Right lung (tissue), 10 donors: ENCODE data around the gene TCAF2. TPM values are rescaled to one million over a fixed set of nuclear protein-coding genes. Genes with fewer than 3 reads are reported as not detected.
"Not testable (repeated sequence)": the region's sequence is repeated elsewhere in the genome, so short reads cannot be mapped to it uniquely, and the experiment has no call there.

Source experiments
- DNase-seq, 2 donors: peaks; one replicate each; pipeline ENCODE4 v3.0.0-alpha.2; 2013
- long read RNA-seq, 8 donors: transcript quantifications; one replicate each; lab custom pipeline, GENCODE V29; 2026
- polyA plus RNA-seq, 5 donors: library from polyadenylated mRNA; unstranded; fragments of 120-200 nt; gene quantifications; one replicate each; pipeline versions ENCODE4 v1.2.1 to v1.2.3, GENCODE V29; 2013; ENCODE audit warnings: inconsistent platforms in 1 of 5, low replicate concordance in 1 of 5; ENCODE audit not compliant: insufficient read length in 5 of 5, insufficient read depth in 1 of 5

The TCAF2 gene
- 1 to 10 TPM; 3.0 to 6.1 (median 4.3) TPM for polyA plus RNA-seq
- long read RNA-seq, donor 1 = 0 reads
- long read RNA-seq, donor 2, partial matches to known transcripts = 6 of 6 reads
- long read RNA-seq, donor 2, other reads (novel, unspliced or antisense) = 0 of 6 reads
- long read RNA-seq, donor 3 = 0 reads
- long read RNA-seq, donor 4 = 0 reads
- long read RNA-seq, donor 5 = 0 reads
- long read RNA-seq, donor 6 = 0 reads
- long read RNA-seq, donor 7 = 0 reads
- long read RNA-seq, donor 8, partial matches to known transcripts = 0 of 6 reads
- long read RNA-seq, donor 8, other reads (novel, unspliced or antisense) = 6 of 6 reads

DNA sequence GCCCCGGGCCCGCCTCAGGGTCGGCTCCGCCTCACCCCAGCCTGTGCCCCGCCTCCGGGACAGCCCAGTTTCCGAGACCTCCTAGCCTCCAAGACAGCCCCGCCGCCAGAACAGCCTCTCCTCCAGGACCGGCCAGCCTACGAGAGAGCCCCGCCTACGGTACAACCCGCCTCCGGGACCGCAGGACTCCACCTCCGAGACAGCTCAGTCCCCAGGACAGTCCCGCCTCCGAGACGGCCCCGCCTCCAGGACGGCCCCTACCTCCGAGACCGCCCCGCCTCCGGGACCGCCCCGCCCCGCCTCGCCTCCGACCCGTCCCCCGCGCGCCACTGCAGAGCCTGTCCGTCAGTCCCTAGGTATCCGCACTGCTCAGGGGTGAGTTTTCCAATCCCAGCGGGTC, at the start of gene TCAF2:
Gene TCAF2 (plus strand): TSS at position 329 of the 400 bp plus-strand sequence.
- not testable (repeated sequence) for DNase-seq

DNA sequence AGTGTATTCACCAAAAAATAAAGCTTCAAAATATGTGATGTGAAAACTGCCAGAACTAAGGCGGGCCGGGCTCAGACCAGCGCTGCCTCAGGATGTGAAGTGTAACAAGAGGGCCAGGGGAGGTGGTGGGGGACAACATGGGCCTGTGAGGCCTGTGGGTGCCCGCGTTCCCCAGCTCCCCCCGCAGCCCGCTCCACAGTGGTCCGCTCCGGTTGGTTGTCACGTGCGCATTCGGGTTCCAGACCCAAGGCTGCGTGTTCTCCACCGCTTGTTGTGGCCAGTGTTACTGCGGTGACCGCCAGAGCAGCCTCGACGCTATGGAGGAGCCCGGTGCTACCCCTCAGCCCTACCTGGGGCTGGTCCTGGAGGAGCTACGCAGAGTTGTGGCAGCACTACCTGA, 49.3 kb upstream of the TCAF2 start, which contains the start of gene CTAGE15:
Gene CTAGE15 (plus strand): TSS at position 301 of the 400 bp plus-strand sequence. CDS start 17 bp downstream, at position 318.
- not testable (repeated sequence) for DNase-seq

DNA sequence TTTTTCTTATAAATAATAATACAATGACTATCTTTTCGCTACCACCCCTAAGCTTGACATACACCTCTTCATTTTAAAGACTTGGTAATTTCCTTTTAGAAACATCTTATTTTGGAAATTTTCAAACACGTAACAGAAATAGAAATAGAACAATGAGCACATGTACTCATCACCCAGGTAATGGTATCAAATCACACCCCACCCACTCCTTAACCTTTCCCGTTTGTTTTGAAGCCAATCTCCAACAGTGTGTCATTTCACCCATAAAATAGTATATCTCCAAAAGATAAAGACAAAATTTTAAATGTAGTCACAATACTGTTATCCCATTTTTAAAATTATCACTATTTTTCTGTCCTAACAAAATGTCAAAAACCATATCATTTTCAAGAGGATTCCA, 32.6 kb upstream of the TCAF2 start:
- not testable (repeated sequence) for DNase-seq

DNA sequence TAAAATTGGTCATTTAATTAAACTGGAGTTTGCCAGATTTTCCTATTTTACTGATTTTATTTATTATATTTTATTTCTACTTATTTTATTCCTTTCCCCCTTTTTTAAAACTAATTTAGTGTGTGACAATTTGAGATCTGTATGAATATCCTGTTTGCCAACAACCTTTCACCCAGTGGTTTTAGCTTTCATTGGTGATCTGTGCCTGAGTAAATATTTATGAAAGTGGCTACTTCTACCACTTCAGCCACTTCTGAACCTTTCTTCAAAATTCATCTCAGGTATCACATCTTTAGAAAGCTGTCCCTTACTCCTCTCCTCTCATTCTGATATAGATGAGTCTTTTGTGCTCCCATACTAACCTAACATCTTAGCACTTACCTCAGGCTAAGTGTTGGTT, 30.9 kb upstream of the TCAF2 start:
- not testable (repeated sequence) for DNase-seq

DNA sequence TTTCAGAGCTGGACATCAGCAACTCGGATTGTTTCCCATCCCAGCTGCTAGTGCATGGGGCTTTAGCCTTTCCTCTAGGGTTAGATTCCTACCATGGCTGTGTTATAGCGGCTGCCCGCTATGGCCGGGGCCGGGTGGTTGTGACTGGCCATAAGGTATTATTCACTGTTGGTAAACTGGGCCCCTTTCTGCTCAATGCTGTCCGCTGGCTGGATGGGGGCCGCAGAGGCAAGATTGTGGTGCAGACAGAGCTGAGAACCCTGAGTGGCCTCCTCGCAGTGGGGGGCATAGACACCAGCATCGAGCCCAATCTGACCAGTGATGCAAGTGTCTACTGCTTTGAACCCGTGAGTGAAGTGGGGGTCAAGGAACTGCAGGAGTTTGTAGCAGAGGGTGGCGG, 22.7 kb upstream of the TCAF2 start:
- not testable (repeated sequence) for DNase-seq

DNA sequence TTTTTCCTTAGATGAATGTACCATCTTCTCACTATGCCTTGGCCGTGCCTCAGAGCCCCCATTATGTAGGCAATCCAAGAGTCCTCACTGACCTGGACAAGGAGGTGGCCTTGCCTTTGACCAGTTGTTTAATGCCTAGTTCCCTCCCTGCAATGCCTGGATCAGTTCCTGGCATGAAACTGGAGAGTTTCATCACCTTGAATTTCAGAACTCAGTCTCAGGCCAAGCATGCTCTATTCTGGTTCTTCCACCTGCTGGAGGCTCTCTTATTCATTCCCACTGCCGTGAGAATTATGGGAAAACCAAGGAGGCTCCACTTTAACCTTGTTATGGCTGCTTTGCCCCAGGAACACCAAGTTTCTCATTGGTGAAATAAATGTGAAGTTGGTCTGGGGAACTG, 17.2 kb upstream of the TCAF2 start:
- DNase-seq = not testable (repeated sequence)

DNA sequence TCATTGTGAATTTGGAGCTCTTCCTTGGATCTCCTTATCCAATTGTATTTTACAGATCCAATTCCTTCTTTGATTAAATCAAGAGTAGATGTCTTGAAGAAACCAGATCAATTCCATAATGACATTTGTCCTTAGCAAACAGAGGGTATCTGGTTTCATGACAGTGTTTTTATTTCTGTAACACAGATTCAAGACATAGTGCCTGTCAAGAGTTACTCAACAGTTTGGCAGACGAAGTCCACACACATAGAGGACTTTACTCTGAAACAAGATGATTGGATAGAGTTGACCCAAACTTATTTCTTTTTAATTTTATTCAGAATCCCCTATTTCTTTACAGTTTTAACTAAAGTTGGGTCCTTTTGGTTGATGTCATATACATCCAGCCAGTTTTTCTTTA, 14.7 kb upstream of the TCAF2 start:
- not testable (repeated sequence) for DNase-seq

DNA sequence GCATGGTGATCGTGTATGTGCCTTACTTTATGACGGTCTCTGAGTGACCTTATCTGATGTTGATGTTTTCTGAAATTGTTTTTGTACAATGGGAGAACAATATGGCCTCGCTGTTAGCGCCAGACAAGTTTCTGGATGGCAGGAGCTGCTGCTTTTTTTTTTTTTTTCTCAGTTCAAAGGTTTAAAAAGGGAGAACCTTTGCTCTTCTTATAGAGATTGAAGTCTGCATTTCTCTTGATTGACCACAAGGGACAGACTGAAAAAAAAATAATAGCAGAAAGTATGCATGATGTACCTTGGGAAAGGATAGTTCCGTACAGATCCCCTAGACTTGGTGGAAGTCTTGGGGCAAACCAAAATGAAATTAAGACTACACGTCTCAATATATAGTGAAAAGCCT, 5.2 kb upstream of the TCAF2 start:
- DNase-seq = not testable (repeated sequence)

DNA sequence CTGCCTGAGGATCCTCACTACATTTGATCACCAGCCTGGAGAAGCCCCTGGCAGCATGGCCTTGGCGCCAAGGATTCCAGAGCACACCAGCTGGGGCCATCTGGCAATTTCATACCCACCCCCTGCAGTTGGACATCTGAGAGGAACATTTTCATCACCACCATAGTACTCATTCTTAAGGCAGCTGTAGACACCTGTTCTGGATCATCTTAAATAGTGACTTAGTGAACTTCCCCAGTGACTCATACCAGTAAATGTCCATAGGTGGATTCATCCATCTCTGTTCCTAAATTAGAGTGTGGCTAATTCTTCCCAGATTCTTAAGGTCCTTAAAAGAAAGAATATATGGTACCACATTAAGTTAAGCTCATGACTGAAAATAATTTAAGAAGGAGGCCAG, 3.6 kb upstream of the TCAF2 start:
- not testable (repeated sequence) for DNase-seq

DNA sequence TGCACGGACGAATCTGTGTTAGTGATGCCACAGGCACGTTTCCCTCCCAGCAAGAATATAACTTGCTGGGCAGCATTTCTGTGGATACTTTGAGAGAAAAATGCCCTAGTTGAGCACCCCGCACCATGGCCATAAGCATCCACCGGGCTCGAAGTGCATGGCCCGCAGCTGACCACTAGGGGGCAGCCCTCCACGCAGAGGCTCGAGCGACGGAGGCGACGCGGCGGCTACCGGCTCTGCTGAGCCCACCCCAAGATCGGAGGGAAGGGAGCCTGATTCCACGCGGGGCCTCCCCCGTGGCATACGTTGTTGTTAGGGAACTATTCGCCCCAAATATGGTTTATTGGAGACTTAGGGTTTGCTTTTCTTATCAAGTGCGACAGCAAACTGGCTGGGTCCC, 716 bp upstream of the TCAF2 start:
- not testable (repeated sequence) for DNase-seq

DNA sequence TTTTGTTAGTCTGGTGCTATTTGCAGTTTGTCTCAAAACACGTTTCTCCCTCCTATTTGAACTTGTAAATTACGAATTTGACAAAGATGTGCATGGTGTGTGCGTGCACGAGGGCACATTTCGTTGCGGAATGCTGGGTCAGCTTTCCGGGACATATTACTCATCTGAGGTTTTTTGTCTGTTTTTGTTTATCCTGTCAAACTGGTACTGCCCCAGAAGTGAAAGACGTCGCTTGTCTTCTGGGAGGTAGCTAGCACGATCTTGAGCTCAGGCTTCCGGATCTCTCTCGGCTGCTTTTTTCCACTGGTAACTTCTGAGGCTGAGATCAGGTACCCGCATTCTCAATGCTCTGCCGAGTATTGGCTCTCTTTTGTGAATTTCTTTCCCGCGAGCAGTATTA, 401 bp downstream of the TCAF2 start:
- DNase-seq = not testable (repeated sequence)

DNA sequence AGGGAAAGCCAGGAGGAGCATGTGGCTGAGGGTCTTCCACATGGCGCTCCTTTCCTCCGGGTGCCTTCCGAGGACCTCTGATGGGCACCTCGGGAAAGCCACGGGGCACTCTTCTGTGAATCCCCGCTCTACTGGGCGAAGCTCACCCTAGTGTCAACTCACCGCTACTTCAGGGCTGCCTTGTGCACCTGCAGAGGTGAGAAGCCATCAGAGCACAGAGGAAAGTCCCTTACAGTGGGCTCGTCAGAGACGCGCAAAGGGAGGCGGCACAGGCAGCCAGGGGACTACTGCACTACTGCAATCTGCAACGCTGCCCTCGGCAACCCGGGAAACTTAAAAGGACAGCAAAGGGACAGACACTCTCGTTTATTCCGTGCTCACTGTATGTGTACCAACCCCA, 1.4 kb downstream of the TCAF2 start:
- not testable (repeated sequence) for DNase-seq

DNA sequence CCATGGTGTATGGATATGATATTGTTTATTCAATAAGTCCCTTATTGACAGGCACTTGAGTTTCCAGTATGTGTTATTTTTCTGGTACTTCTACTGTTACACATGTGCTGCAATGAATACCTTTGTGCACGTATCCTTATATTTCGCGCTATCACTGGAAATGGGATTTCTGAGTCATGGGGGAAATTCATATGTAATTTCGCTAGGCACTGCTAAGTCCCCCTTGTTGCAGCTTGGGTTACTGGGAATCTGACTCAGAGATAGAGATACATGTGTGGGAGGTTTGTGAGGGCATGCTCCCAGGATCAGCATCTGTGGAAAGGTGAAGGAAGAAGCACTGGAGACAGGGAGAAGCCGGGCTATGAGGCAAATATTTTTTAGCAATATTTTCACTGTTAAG, 9.9 kb downstream of the TCAF2 start:
- DNase-seq = not testable (repeated sequence)

DNA sequence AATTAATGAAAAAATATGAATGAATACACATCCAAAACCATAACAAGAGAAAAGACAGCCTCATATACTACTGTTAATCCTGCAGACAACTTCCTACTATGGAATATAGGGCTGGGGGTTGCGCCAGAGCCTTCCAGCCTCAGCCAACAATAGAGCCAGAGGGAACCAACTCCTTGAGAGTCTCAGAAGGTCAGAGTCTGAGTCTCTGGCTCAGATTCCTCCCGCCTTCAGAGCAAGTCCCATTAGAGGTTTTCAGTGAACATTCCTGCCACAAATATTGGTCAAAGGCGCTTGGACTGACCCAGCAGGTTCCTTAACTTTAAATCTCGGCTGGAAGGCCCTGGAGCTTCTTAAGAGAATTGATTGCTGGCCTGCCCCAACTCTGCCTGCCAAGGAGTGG, 11.7 kb downstream of the TCAF2 start:
- DNase-seq = not testable (repeated sequence)

DNA sequence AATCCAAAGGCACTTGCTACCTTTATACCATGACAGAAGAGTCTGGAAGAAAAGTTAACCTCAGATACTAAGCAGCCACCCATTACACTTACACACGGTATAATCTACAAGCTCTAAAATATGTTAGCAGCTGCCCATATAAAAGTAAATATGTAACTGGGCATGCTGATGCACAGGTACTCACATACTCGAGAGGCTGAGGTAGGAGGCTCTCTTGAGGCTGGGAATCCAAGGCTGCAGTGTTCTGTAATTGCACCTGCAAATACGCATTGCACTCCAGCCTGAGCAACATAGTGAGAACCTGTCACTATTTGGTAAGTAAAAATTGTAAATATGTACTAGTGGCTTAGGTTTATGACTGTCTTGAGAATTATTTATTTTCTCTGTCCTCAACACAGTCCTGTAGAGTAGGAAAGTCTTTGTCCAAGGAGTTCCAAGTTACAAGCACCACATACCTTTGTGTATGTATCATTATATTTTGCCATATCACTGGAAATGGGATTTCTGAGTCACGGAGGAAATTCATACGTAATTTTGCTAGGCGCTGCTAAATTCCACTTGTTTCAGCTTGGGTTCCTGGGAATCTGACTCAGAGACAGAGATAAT, 12.3 kb downstream of the TCAF2 start:
- DNase-seq = not testable (repeated sequence)

DNA sequence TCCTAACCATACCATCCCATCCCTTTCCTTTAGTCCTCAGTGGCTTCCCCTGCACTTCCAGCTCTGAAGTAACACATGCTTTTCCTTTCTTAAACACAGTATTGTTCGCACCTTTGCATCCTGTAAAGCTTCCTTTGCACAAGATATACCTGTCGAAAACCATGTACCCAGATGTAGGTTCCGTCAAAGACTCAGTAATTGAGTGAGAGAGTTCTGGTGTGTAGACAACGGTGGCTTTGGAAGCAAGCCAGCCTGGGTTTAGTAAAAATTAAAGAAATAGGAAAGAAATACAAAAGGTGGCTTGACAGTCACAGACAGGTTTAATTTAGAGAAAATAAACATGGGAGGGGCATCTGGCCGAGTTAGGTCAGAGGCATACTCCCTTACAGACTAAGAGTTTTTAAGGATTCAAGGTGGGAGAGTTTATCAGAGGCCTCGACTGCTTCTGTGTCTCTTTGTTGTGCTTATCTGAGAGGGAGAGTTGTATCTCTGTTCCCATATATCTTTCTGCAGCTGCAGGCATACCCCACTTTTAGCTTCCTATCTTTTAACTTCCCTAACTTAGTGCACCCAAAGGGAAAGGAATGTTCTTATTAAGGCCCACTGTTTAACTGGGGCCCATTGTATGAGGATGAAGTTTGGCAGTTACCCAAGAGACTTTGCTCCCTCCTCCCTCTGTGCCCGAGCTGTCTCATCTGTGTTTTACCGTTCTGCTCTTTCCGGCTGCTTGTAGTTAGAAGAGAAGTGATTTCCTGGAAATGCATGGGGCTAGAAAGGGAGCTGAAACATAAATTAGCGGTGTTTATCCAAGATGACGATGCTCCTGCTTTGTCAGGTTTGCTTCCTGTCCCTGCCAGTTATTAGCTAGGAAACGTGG, 14.8 kb downstream of the TCAF2 start:
- DNase-seq = not testable (repeated sequence)

DNA sequence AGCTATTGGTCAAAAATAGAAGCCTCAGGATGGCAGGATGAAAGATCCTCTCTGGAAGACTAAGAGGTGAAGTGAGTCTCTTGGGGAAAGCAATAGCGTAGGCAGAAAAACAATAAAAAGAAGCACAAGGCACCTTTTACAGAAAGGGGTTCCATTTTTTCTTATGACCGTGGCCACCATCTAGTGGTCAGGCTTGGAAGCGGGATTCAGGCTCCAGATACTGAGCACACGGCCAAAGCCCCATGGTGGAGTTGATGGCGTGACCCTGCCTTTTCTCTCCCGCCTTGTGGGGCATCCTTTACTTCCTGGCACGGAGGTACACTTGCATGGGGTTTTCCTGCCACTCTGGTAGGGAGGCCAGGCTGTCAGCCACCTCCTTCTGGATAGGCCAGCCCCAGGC, 18.6 kb downstream of the TCAF2 start:
- not testable (repeated sequence) for DNase-seq

DNA sequence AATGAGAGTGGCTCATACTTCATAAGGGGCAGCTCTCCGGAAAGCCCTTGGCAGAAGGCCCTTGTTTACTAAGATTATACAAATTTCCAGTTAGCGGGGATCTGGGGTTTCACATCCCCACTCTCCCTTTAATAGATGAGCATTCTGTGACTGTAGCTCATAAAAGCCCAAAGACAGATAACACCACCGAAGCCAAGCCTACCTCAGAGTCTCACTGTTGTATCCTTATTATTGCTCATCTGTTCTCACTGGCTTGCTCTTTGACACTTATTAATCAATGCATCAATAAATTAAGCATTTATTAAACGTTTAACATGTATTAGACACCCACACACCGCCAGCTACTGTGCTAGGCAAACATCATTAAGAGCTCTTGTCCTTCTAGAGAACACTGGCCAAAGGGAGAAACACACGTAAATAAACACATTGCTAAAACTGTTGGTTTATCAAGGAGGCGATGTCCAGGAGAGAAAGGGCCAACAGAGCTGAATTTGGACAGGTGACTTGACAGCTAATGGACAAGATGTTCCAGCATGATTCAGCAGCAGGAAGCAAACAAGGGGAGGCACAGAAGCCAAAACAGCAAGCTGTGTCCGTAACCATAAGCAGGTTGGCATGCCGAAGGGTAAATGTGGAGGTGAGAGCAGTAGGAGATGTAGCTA, 19.9 kb downstream of the TCAF2 start:
- not testable (repeated sequence) for DNase-seq

DNA sequence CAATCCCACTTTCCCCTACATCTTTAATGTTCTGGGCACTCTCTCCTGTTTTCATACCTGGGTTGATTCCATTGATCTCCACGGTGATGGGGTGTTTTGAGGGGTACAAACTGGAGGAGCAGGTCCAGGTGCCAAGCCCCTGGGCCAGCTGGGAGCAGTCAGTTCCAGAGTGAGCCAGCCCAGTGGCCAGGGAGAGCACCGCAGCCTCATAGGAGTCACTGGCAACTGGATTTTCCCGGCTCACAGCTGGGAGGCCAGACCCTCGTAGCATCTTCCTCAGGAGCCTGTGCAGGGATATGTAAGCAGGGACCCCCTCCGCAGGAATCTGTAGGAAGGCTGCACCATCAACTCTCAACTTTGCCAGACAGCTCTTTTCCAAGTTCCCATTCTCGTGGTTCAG, 25.8 kb downstream of the TCAF2 start:
- not testable (repeated sequence) for DNase-seq

DNA sequence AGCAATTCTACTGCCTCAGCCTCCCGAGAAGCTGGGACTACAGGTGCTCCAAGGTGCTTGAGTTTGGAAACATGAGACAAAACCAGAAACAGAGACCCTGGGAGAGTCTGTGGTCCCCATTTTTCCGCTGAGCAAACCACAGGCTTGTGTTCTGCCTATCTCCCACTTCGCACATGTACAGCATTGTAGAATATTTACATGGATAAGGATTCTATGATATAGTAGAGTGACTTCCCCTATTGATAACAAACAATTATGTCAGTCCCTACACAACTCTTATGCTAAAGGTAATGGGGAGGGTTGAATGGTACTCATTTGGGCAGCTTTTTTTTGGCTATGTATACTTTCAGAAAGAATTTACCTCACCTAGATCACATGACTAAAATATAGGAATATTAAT, 29.1 kb downstream of the TCAF2 start:
- DNase-seq = not testable (repeated sequence)

DNA sequence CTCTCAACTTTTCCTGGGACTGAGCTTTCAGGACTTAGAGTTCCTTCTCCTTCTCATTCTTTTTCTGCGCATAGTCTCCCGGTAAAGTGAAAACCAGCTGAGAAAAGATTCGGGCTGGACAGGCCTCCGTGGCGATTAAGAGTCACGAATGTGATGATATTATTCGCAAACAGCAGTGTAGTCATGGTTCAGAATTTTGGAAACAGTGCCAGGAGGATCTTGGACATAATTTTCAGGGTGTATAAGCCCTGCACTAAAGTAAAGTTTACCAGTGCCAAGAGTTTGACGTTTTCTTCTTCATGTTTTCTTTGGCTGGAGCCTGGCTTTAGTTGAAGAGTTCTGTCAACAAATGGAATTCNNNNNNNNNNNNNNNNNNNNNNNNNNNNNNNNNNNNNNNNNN, 29.7 kb downstream of the TCAF2 start:
- DNase-seq = not testable (repeated sequence)
